HCT116 (cell line): ENCODE measurements around the gene OR6B3.

Experiments
- CTCF ChIP-seq, 3 experiments: fragments of 200-600 bp in 1 of 3; sonication (generic) in 1 of 3; IDR thresholded peaks in 2 of 3; conservative IDR thresholded peaks in 1 of 3; 2 replicates each; pipeline ENCODE4 v1.5.1; 2012 to 2017; ENCODE audit warnings: low read depth in 2 of 3, low read length in 2 of 3, antibody characterized with exemption in 1 of 3, borderline replicate concordance in 1 of 3, control low read depth in 1 of 3, mild to moderate bottlenecking in 1 of 3, mixed read lengths in 1 of 3, mixed run types in 1 of 3, moderate library complexity in 1 of 3; ENCODE audit not compliant: insufficient read depth in 1 of 3
- FOSL1 ChIP-seq: IDR thresholded peaks from 2 replicates; pipeline ENCODE4 v1.6.1; 2012; ENCODE audit warnings: low read depth
- MAX ChIP-seq: IDR thresholded peaks from 2 replicates; pipeline ENCODE4 v1.6.1; 2012
- POLR2A ChIP-seq: IDR thresholded peaks from 2 replicates; pipeline ENCODE4 v1.7.0; 2011; ENCODE audit warnings: borderline replicate concordance; ENCODE audit not compliant: insufficient read depth, insufficient read length; ENCODE audit errors: extremely low read depth
- POLR2AphosphoS5 ChIP-seq: IDR thresholded peaks from 2 replicates; pipeline ENCODE4 v1.6.1; 2011; ENCODE audit warnings: mild to moderate bottlenecking, low read depth, low read length, moderate library complexity
- SP1 ChIP-seq: IDR thresholded peaks from 2 replicates; pipeline ENCODE4 v1.6.1; 2012; ENCODE audit warnings: low read depth
- ZNF274 ChIP-seq: fragments of 200-500 bp; sonication (Bioruptor generic); IDR thresholded peaks from 2 replicates; pipeline ENCODE4 v1.6.1; 2014; ENCODE audit warnings: mild to moderate bottlenecking, low read depth, low read length, inconsistent platforms

GRCh38 chr2:240050278-240050677 is 3.0 kb downstream of the OR6B3 start:
- TF ChIP-seq CTCF (IDR thresholded peaks at IDR 0.05 in 2 of 3, conservative IDR thresholded peaks at IDR 0.05 in 1 of 3; ENCODE audit: borderline replicate concordance in 1 of 3, insufficient read depth in 1 of 3, low read depth in 2 of 3, low read length in 2 of 3) (no peak), POLR2A (no peak), MAX (no peak), SP1 (no peak), FOSL1 (no peak), POLR2AphosphoS5 (no peak), ZNF274 (no peak)
